HK-2 (cell line): ENCODE measurements around the gene FOXF1.

Experiments
- DNase-seq: peaks from one replicate; pipeline ENCODE4 v3.0.0-alpha.2; 2018; ENCODE audit not compliant: unreplicated experiment

FOXF1 gene

DNA sequence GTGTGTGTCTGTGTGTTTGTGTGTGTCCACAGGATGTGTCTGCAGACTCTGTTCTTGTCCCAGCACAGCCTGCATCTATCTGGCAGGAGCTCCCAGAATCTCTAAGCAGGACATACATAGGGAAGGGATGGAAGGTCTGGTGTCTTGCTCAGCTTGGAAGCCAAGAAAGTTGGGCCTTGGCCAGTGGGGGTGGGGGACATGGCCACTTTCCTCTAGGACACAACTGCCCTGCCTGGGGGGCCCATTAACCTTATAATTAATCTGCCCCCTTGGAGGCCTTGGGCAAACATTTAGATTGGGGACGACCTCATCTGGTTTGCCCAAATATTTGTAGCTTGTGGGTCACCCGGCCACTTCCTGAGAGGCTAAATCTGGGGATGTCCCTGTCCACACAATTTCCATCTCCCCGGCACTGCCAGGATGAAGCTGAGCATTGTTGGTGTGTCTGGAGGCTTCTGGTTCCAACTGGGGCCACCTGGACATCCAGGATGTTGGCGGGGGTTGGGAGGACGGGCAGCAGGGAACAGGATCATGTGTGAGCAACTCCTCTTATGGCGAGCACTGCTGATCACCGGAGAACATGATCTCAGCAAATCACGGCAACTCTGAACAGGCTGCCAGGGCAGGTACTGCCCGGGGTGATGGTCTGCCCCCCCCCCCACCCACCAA is 17.2 kb upstream of the FOXF1 start:
- DNase-seq: no peak

DNA sequence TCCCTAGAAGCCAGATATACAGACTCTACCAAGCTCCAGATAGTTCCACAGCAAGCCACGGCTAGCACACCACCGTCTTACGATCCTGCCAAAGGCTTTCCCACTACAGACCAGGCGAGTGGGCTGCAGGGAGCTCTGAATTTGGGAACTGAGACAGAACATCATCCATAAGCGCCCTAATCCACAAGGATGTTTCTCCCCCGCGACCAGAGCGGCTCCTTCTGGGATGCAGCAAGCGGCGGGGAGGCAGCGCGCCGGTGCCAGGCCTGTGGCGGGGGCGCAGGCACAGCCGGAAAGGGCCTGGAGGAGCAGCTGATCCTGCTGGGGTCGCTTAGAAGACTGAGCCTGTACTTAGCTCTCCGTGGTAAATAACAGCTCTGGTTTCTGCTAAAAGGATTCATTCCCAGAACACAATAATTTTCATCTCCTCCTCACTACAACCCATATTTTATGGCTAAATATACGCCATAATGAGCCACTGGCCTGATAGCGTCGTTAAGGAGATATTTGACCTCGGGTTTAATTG is 16.2 kb upstream of the FOXF1 start:
- no peak for DNase-seq

DNA sequence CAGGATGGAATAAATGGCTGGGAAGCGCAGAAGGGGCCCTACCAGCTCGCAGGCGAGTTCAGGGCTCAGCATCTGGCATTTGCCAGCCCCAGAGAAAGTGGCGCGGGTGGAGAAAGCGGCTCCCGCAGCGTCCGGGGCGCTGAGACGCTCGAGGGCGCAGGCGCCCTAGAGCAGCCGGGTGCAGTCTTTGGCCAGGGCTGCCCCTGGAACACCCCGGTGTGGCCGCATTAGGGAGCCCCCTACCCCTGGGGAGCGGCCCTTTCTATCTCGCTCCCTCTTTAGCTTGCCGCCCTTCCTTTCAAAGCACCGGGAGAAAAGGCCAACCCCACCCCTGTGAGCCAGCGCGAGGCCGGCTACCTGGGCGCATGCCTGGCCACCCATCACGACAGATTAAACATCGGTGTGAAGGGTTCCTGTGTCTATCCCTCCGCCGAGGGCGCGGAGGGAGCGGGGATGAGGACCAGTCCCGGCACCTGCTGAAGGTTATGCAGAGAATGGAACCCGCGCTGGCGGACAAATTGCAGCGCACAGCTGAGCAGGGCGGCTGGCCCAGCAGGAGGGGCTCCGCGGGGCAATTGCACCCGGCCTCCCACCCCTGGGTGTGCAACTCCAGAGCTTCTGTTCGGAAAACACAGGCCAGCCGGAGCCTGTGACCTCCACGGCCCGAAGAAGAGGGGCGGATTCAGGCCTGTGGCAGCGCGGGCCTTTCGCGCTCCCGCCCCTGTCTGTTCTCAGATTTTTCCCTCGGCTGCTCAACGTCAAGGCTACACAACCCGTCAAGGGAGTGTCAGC is 15.6 kb upstream of the FOXF1 start:
- no peak for DNase-seq

DNA sequence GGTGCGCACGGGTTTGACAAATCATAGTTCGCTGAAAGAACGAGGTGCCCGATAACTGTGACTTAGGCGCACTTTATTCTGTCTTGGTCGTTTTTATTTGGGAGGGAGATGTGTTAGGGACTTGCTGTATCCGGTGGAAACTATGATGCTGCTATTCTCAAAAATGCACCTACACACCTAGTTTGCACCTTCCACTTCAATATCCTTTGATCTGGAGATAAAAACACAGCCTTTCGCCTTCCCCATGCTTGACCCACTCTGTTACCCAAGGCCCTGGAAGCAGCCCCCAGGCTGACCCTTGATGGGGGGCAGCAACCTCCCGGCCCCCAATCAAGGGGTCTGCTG is 15.0 kb upstream of the FOXF1 start:
- no peak for DNase-seq

DNA sequence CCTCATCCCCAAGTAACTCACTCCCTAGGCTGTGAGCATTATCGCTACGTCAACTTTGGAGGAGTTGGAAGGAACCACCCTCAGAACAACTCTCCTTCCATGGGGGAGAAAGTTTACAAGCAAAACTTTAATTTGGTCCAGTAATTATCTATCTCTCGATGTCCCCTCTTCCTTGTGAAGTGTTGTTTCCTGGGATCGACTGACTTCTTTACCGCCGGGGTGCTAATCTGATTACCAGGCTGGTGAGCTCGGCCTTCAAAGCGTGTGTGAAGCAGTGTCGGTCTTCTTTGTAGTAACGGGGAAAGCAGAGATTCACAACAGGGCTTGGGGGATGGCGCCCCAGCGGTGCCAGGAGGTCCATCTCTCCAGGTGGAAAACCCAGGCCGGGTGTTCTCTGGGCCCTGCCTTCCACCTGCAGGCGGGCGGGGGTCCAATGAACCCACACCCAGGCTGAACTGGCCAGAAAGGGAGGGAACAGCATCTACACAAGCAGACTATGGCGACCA is 14.5 kb upstream of the FOXF1 start:
- no peak for DNase-seq

DNA sequence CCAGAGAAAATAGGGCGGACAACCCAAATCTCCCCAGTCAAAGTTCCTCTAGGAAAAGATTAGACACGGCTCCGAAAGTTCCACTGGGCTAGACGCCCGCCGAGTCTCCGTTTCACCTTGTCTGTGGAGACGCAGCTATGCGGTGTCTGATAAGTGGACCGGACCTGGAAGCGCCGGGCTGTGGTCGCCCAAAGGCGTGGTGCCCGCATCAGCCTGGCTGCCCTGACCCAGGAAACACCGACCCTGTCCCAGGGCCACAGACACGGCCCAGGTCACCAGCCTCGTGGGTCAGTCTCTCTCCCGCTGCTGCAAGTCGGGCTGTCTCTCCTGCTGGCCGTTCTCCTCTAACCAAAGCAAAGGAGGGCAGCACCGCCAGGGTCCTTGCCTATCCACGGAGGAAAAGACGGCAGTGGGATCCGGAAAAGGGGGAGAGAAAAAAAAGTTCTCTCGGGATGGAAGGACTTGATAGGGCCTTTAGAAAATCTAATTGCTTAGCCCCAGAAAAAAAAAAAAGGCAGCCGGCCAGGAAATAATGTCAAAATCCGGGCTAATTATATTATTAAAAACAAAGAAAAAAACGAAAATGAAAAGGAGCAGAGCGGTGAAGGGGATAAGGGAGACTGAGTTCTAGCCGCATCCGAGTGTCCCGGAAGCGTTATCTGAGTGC is 13.9 kb upstream of the FOXF1 start:
- no peak for DNase-seq

DNA sequence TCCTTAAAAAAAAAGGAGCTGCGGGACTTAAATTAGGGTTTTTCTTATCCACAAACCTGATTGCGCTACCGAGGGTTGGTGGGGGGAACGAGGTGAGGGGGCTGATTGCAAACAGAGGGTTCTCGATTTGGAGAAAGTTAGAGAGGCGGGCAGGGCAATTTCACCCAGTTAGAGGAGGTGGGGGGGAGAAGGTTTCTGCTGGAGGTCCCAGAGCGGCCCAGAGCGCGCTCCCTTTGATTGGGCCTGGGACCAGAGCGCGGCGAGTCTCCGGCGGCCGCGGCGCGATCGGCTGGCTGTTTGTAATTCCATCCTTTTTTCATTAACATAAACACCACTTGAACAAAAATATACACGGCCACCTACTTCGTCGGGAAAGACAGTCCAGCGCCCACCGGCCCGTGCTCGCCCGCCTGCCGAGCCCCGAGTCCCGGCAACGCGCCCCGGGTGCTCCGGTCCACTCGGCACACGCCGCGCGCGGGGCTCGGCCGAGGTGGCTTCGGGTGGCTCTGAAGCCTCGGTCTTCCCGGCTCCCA is 13.3 kb upstream of the FOXF1 start:
- DNase-seq: no peak

DNA sequence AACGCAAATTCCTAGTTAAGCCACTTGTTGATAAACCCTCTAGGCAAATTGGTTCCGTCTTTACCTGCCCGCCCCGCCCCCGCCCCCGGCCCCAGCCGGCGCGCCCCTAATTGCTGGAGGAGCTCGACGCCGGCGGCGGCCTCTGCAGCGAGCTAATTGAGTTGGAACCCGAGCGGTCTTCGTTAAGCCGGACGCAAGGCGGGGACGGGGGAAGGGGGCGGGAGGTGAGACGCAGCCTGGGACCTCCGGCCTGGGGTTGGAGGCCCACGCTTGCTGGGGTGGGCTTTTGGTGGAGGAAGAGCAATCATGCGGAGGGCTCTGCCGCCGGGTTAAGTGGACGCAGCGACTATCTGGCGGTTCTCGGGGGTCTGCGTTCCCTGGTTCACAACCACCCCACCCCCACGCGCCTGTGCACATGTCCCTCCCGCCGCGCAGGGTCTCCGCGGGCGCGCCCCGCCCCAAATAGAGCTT is 12.7 kb upstream of the FOXF1 start:
- DNase-seq: no peak

DNA sequence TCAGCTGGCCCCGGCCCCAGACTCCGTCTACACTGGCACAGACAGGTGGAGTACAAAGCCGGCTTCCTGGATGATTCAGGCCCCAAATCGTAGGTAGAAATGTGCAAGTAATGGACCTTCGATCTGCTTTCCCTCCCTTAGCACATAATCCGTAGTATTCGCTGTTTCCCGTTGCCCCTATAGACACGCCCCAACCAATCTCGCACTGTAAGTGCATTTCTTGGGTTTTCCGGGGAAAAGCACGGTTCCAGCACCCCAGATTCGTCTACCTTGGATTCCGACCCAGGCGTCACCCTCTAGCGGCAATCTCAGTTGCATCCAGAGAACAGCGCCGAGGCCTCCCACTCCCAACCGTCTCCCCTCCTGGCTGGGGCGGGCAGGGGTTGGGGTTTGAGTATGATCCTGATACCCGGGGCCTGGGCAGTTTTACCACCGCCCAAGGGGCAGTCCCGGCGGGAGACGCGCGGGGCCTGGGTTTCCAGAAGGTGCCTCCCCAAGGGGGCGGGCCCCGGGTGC is 12.1 kb upstream of the FOXF1 start:
- DNase-seq: no peak

DNA sequence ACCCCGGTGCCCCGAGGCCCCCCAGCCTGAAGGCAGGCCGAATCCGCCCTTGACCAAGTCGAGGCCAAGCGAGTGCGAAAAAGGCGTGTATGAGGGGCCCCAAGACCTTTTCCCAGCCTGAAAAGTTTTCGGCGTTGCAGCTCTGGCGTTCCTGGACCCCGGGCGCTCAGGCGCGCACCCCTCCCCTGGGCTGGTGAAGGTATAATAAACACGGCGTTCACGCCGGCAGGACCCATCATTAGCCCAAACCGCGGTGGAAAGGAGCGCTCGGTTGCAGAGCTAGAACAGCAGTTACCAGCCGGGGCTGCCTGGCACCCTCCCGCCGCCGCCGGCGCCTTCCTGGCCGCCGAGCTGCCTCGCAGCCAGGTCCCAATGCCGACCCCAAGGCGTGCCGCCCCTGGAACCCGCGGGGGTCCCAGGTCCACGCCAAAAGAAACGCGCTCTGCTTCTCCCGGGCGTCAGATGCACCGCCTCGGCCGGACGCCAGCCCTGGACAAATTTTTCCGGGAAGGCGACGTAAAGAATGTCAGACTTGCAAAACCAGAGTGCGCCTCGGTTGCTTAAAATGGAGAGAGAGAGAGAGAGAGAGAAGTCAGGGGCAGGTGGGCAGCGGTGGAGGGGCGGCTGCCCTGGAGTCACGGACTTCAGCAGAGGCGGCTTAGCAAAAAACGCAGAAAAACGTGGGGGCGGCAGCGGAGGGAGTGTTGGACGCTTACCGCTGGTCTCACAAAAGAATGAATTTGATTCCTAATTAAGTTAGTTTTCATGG is 11.5 kb upstream of the FOXF1 start:
- no peak for DNase-seq

DNA sequence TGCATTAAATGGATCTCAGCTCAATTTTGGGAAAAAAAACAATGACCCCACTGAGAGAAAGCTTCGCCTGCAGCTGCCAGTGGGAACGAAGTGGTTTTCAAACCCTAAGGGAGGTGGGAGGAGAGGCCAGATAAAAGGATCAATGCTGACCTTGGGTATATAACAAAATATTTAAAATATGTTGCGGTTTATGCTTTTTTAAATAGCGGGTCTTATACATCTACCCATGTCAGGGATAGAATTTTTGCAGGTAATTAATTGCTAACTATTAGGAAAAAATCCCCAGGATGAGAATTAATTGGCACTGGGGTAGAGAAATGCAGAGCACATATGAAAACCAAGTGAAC is 10.9 kb upstream of the FOXF1 start:
- DNase-seq: no peak

DNA sequence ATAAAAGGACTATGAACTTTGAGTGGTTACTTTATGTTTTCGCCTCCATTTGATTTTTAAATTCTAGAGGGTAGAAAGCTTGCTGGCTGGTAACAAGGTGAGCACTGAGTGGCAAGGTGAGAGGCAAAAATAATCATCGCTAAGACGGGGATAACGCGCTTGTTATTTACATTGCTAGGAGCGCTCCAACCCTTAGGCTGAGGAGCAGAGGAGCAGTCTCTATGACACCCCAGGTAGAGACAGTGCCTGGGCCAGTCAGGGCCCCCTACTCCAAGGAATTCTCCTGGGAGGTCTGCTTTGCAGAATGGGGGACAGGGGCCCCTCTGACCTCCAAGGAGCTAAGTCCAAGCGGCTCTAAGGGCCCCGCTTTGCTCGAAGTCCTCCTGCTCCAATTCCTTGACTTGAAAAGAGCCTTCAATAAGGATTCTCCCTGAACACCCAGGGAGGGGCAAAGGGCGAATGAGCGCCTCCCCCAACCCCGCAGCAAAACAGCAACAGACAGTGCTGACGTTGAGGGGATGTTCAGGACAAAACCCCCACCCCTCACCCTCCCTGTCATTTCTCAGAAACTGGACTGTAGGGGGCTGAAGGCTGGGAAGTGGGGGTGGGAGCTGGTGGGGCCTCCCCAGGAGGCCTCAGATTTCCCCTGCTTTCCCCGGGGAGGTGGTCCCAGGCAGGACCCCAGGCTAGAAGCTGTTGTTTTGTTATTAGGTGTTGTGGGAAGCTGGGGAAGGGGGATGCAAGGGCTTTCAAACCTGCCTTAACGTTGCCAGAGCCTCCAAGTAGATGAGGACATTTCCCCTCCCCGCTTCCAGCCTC is 10.2 kb upstream of the FOXF1 start:
- DNase-seq: no peak

DNA sequence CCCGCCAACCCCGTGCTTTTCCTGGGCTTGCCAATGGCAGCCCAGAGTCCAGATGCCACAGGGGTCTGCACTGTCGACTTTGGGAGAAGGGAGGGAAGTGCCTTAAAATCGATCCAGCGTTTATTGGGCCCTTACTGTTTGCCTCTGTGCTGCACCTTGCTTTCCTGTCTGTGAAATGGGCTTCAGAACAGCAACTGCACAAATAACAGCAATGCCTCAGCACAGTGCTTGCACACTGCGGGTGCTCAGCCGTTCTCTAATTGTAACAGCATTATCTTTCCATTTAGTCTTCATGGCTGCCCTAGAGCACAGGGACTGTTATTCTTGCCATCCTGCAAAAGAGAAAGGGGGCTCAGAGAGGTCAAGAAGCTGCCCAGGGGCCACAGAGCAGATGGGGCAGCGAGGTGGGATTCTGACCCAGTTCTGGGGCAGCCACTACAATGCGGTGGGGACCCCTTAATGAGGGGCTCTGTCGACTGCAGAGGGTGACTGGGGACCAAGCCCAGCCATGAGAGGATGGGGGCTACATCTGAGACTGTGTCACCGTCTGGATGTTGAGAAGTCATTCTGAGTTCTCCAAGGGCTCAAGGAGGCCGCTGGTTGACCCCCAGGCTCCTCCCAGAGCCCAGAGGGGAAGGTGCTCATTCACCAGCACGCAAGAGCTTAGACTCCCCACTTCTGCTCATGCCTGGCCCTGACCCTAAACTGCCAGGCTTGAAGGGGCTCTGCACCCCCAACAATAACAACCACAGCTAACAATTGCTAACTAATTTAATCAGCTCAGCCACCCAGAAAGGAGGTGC is 9.4 kb upstream of the FOXF1 start:
- DNase-seq: no peak

DNA sequence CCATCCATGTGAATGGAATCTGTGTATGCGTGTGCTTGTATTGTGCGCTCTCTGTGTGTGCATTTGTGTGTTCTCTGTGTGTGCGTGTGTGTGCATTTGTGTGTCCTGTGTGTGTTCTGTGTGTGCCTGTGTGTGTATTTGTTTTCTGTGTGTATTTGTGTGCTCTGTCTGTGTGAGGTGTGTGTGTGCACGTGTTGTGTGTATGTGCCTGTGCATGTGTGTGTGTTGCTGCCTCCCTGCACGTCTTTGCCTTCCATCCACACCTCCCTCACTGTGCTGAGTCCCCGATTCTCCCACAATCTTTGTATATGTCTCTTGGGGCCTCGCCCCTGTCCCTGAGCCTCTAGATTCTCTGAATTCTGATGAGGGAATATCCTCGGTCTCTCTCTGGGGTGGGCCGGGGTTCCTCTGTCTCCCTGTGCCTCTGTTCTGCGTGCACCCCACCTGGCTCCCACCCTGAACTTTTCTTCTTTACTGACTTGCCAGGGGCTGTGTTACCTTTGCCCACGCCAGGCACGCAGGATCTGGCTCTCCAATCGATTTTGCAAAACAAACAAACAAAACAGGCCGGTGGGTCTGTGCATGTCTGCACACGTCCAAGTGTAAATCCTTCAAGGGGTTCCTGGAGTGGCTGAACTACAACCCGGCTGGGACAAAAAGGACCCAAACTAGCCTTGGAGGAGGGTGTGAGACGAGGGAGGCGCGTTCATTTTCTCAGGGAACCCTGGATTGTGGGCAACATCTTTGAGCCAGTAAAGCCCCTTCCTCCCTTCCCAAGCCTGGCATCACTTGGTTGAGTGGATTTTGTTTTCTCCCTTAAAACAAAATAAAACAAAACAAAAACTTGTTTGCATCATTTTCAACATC is 8.1 kb upstream of the FOXF1 start:
- DNase-seq: no peak

DNA sequence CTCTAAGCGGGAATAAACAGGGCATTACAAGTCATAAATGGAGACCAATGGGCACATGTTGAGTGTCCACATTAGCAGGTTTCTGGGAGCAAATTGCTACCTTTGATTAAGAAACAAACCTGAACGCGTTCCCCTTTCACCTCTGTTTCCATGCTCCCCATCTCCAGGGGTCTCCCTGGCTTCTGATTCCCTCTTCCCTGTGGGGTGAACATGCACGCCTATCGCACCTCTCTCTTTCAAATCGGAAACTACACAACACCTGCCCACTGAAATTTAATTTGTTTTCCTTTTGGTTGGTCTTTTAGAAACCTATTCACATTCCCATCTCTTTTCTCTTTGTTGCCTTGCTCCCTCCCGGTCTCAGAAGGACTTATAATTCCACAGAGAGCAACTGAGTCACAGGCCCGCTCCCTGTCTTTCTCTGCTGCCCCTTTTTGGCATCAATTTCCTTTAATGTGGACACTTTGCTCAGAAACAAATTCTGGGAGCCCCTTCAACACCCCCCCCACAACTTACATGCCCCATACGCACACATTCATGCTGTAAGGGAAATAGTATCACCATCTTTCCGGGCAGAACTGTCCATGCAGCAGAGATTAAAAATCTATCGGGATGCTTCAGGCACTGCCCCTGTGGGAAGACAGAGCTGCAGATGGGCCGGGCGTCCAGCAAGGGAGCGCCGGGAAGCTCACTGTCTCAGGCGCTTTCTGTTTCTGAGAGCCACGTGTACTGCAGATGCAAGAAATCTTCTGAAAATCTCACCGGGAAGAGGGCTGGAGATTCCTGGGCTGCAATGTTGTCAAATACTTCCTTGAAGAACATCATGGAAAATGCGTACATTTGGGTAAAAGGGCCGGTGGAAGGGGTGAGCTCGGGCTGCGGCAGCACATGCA is 7.2 kb upstream of the FOXF1 start:
- no peak for DNase-seq

DNA sequence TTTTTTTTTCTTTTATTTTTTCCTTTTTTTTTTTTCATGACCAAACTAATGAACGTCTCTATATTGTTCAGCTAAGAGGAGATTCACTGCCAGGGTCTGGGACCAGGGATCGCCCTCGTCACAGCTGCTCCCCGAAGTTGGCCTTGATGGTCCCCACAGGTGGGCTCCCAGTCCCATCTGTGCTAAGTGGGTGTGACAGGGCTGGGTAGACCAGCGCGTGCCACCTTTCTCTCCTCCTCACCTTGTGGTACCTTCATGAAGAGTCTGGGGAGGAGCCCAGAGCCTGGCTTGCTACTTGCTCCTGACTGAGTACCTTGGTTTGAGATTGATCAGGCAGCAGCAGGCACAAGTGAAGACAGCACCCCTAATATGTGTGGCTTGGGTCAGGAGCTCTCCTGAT is 6.5 kb upstream of the FOXF1 start:
- DNase-seq: no peak

DNA sequence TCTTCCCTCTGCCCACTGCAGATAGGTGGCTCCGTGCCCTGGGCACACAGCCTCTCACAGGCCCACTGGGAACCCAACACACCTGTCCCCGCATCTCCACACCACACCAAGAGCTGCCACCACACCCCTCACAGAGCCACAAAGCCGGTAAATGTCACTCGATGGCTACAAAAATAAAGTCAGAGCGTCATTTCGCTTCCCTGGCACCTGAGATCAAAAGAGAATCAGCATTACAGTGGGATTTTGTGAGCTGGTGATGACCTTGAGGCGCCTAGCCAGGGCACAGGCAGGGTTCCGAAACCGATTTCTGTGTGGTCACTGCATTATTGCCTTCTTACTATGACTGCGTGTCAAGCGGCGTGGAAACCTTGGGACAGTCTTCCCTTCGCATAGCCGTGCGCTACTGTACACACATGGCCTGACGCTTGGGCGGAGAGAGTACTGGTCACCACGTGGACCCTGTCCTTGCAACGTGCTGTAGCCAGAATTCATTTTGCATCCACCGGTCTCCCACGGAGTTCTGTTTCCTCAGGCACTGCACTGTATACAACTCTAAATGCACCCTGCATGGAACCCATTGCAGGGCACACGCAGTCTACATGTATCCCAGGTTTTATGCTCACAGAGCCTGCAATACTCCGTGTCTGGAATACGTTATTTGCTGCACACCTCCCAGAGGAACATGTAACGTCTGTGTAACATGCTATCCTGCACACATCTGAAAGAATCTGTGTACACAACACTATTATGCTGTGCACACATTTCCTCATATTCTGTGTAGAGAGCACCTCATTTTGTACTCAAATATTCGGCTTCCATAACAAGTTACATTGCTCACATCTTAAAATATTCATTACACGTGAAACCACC is 5.8 kb upstream of the FOXF1 start:
- DNase-seq: no peak
